BLaER1 treated with 17β-estradiol and CSF1 and Interleukin-3, amounts not matched to agents 10 nM and 100 nM (cell line): Measurements from ENCODE around the gene SLC66A1.
"Not testable (repeated sequence)": the region's sequence is repeated elsewhere in the genome, so short reads cannot be mapped to it uniquely, and the experiment has no call there.

Experiments
- H3K27ac ChIP-seq, 11 experiments: shearing (Covaris generic); formaldehyde crosslinking; 2 replicates each; pipeline ENCODE4 v1.8.1; 2022
- H3K27me3 ChIP-seq, 11 experiments: shearing (Covaris generic); formaldehyde crosslinking; 2 replicates each; pipeline ENCODE4 v1.8.1; 2022
- H3K36me3 ChIP-seq, 11 experiments: shearing (Covaris generic); formaldehyde crosslinking; 2 replicates each; pipeline ENCODE4 v1.8.1; 2022
- H3K4me1 ChIP-seq, 10 experiments: shearing (Covaris generic); formaldehyde crosslinking; 2 replicates each; pipeline ENCODE4 v1.8.1; 2022
- H3K4me2 ChIP-seq, 11 experiments: shearing (Covaris generic); formaldehyde crosslinking; 2 replicates each; pipeline ENCODE4 v1.8.1; 2022
- H3K4me3 ChIP-seq, 10 experiments: shearing (Covaris generic); formaldehyde crosslinking; 2 replicates each; pipeline ENCODE4 v1.8.1; 2022
- H3K9ac ChIP-seq, 11 experiments: shearing (Covaris generic); formaldehyde crosslinking; 2 replicates each; pipeline ENCODE4 v1.8.1; 2022
- H3K9me3 ChIP-seq, 11 experiments: shearing (Covaris generic); formaldehyde crosslinking; replicated peaks in 1 of 11; 2 replicates each; pipeline ENCODE4 v1.8.1; 2022
- H4K20me1 ChIP-seq, 11 experiments: shearing (Covaris generic); formaldehyde crosslinking; 2 replicates each; pipeline ENCODE4 v1.8.1; 2022
- Cebpa-rat ChIP-seq, 11 experiments: shearing (Covaris generic); IDR thresholded peaks; 2 replicates each; pipeline ENCODE4 v1.8.1; 2022

Gene SLC66A1

DNA sequence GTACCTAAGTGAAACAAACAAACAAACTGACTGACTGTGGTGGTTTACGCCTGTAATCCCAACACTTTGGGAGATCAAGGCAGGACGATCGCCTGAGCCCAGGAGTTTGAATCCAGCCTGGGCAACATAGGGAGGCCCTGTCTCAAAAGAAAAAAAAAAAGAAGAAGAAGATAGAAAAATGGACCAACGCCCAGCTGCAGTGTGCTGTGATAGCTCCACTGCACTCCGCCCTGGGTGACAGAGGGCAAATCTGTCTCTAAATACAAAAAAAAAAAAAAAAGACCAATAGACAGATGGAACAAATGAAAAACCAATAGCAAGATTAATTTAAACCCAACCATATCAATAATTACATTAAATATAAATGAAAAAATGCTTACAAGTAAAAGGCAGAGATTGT, 37.5 kb upstream of the SLC66A1 start:
- H4K20me1 ChIP-seq, result no peaks in the 10 kb centered on the region
- H3K36me3 ChIP-seq, result peaks cover 0 to 13% (median 0%) of the 10 kb centered on the region in 11 experiments; a peak in 4 of 22 replicates
- no peak for TF ChIP-seq Cebpa-rat (IDR thresholded peaks at IDR 0.05)
- H3K27me3 ChIP-seq, result no peaks in the 10 kb centered on the region
- H3K4me3 ChIP-seq, result no peak overlapping the region
- no peak overlapping the region for H3K27ac ChIP-seq
- H3K9me3 ChIP-seq, result peaks cover 12 to 23% (median 21%) of the 10 kb centered on the region in 11 experiments
- H3K4me1 ChIP-seq, result no peaks in the 10 kb centered on the region
- H3K9ac ChIP-seq, result no peak overlapping the region
- H3K4me2 ChIP-seq, result no peak overlapping the region

DNA sequence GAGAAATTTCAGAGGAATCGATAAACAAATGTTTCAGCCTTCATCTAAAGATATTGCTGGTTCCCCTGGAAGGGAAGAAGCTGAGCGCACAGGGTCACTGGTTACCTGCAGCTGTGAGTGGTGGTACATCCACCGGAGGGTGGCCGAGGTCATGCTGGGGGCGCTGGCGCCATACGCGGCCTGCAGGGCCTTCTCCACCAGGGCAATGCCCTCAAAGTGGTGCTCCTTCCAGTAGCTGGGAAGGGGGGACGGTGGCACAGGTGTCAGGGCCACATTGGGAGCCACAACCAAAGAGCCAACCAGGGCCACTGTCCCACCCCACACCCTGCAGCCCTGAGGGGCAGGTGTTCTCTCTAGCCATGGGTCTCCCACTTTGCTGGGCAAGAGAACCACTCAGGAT, 28.2 kb upstream of the SLC66A1 start:
- no peak for TF ChIP-seq Cebpa-rat (IDR thresholded peaks at IDR 0.05)
- H4K20me1 ChIP-seq, result no peaks in the 10 kb centered on the region; a peak in 1 of 22 replicates
- H3K9me3 ChIP-seq, result no peaks in the 10 kb centered on the region
- peaks cover under 1 to 12% (median 3%) of the 10 kb centered on the region in 11 experiments; a peak in 18 of 22 replicates for H3K27me3 ChIP-seq
- 0 out of 22 replicates have a peak, but pooled peaks cover 0 to 4% (median 0%) of the 10 kb centered on the region in 11 experiments for H3K36me3 ChIP-seq
- H3K27ac ChIP-seq, result no peak overlapping the region
- H3K4me1 ChIP-seq, result peaks cover 2 to 7% (median 3%) of the 10 kb centered on the region in 10 experiments; a peak in 15 of 20 replicates
- no peak overlapping the region for H3K4me3 ChIP-seq
- no peak overlapping the region for H3K9ac ChIP-seq
- no peak overlapping the region for H3K4me2 ChIP-seq

DNA sequence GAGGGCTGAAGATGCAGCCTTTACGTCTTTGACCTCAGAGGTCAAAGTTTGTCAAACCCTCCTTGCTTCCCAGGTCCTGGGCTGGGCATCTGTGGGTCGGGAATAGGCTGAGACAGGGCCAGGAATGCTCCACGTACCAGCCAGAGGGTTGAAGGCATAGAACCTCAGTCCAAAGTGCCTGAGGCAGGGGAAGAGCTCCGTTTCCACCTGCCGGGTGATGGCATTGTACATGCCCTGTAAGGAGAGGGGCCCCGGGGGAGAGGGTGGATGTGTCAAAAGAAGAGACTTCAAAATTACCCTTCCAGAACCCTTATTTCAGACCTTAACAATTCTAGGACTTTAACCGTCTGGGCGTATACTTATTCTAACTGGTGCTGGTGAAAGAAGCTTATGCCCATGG, 27.2 kb upstream of the SLC66A1 start:
- Histone ChIP-seq H3K9me3 (no peaks in the 10 kb centered on the region), H3K4me1 (peaks cover 4 to 10% (median 7%) of the 10 kb centered on the region in 10 experiments; a peak in 15 of 20 replicates), H3K4me2 (no peak overlapping the region), H3K4me3 (no peak overlapping the region), H3K27me3 (peaks cover 5 to 21% (median 8%) of the 10 kb centered on the region in 11 experiments; a peak in 18 of 22 replicates), H3K36me3 (0 out of 22 replicates have a peak, but pooled peaks cover 0 to 4% (median 0%) of the 10 kb centered on the region in 11 experiments), H3K27ac (no peak overlapping the region), H3K9ac (no peak overlapping the region), H4K20me1 (no peaks in the 10 kb centered on the region; a peak in 1 of 22 replicates)
- TF ChIP-seq Cebpa-rat (IDR thresholded peaks at IDR 0.05), result no peak

DNA sequence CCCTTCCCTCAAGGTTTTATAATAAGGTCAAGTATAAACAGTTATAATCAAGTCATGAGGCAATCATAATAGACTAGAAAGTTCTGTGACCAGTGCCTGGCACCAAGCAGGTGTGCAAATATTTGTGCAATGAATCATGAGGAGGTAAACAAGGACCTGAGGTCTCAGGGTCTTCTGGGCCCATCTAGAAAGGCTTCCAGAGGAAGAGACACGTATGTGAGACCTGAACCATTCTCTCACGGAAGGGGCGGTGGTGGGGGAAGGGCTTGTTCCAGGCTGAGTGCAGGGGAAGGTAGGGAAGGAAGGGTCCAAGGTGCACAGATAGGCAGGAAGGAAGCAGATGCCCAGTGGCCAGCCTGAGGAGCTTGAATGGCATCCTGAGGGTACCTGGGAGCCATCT, 26.8 kb upstream of the SLC66A1 start:
- not testable (repeated sequence) for H3K4me3 ChIP-seq, H3K9ac ChIP-seq, H3K27ac ChIP-seq, H3K9me3 ChIP-seq, H3K36me3 ChIP-seq, H3K4me1 ChIP-seq, H3K4me2 ChIP-seq, H4K20me1 ChIP-seq
- H3K27me3 ChIP-seq, result peaks cover 5 to 22% (median 8%) of the 10 kb centered on the region in 11 experiments; a peak in 18 of 22 replicates

DNA sequence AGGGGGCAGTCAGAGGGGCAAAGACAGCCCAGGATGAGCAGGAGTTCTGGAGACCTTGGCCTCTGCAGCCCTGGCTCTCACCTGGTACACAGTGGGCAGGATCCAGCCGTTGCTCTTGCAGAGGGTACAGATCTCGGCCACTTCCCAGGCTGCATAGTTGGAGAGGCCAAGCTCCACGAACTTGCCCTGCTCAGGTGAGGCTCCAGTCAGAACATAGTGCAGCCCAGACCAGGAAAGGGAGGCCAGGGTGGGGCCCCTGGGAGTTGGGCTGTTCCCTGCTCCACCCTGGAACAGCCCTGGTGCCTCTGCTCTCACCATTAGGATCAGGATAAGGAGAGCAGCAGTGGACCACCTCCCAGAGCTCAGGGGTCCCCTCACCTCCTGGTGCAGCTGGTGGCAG, 26.3 kb upstream of the SLC66A1 start:
- H4K20me1 ChIP-seq, H3K9me3 ChIP-seq, H3K4me2 ChIP-seq, H3K4me3 ChIP-seq, H3K9ac ChIP-seq, H3K36me3 ChIP-seq, H3K4me1 ChIP-seq, H3K27ac ChIP-seq: not testable (repeated sequence)
- peaks cover 5 to 22% (median 8%) of the 10 kb centered on the region in 11 experiments; a peak in 18 of 22 replicates for H3K27me3 ChIP-seq

DNA sequence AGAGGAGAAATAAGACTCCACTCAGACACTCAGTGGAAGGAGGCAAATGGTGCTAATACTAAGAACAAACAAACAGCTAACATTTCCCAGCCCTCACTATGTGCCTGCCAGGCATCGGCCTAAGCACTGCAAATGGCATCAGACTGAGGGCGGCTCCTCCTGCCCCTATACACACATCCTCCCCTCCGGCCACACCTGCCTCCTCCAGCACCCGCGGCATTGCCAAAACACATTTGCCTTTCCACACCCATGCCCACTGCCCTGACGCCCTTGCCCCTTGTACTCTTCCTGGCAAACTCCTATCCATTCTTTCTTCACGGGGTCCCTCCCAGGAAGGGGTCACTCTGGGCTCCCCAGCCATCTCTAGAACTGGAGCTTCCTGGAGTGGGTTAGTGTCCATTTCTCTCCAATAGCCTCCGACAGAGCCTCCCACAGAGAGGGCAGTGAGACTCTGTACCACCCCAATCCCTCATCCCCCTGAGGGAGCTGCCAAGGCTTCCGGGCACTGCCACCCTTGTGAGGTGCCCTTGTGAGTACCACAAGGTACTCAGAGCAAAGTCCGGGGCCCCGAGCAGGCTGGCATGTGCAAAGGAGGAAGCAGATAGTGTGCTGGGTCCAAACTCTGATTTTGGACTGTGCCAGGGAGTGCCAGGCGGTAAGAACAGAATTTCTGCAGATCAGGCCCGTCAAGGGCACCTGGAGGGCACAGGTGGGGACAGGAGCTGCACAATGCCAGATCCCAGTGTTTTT, 24.5 kb upstream of the SLC66A1 start:
- H3K4me1 ChIP-seq, result peaks cover 4 to 10% (median 7%) of the 10 kb centered on the region in 10 experiments; a peak in 15 of 20 replicates
- no peak overlapping the region for H3K27ac ChIP-seq
- no peaks in the 10 kb centered on the region; a peak in 1 of 22 replicates for H4K20me1 ChIP-seq
- no peak overlapping the region for H3K4me3 ChIP-seq
- no peak overlapping the region for H3K9ac ChIP-seq
- peak overlapping the region in 5 of 11 experiments; percentile 79 to 86 (median 84); a peak in 3 of 22 replicates for H3K4me2 ChIP-seq
- peaks cover 11 to 21% (median 14%) of the 10 kb centered on the region in 11 experiments; a peak in 20 of 22 replicates for H3K9me3 ChIP-seq
- peaks cover 0 to 12% (median 6%) of the 10 kb centered on the region in 11 experiments; a peak in 8 of 22 replicates for H3K36me3 ChIP-seq
- no peak for TF ChIP-seq Cebpa-rat (IDR thresholded peaks at IDR 0.05)
- H3K27me3 ChIP-seq, result peaks cover 5 to 22% (median 8%) of the 10 kb centered on the region in 11 experiments; a peak in 18 of 22 replicates

DNA sequence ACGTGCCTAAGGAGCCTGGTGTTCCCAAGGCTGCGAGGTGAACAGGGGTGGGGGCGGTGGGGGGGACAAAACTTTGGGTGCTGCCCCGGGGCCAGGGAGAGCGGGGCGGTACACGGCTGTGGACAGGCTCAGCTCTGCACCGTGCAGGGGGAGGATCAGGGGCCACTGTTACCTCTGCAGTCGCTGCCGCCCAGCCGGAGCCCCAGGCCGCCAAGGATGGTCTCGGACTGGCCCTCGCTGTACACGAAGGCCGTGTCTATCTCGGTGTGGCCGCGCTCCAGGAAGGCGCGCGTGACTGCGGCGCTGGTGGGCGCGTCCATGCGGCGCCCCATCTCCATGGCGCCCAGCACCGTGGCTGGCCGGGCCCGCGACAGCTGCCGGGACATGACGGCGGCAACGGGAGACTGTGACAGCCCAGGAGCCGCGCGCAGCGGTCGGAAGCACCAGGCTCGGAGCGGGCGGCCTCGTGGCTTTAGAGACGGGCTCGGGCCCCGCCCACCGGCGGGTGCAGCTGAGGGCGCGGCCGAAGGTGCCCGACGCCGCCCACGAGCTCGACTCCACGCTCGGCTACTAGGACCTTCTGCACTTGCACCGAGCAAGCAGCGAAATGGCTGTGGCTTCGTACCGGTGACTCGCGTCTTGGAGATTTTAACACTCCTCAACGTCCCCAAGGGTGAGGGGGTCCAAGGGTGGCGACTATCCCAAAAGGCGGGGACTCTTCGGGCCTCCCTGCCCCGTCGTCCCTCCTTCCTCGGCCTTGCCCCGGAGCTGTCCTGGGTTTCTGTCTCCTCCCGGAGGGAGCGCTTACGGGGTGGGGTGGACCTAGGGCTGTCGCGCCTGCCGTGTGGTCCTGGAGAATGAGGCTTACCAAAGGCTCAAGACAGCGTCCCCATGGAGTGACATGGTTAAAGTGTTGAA, 23.5 kb upstream of the SLC66A1 start, which contains the start of gene AKR7A3:
Gene AKR7A3, minus strand, starts transcription at position 447 of the 918 bp plus-strand sequence. Its CDS starts 61 bp downstream, at position 386.
- H4K20me1 ChIP-seq, H3K4me1 ChIP-seq, H3K27ac ChIP-seq: not testable (repeated sequence)
- H3K9me3 ChIP-seq, result peaks cover 14 to 31% (median 23%) of the 10 kb centered on the region in 11 experiments; a peak in 21 of 22 replicates
- peak within 1 kb of the TSS; percentile 30 to 63 (median 46); a peak in 19 of 20 replicates for H3K4me3 ChIP-seq
- peak within 1 kb of the TSS; percentile 77 to 93 (median 84) for H3K4me2 ChIP-seq
- peaks cover 0 to 18% (median 6%) of the 10 kb centered on the region in 11 experiments; a peak in 8 of 22 replicates for H3K36me3 ChIP-seq
- H3K9ac ChIP-seq, result peak within 1 kb of the TSS in 7 of 11 experiments; percentile 13 to 56 (median 33); a peak in 9 of 22 replicates
- peaks cover 5 to 22% (median 8%) of the 10 kb centered on the region in 11 experiments; a peak in 18 of 22 replicates for H3K27me3 ChIP-seq

DNA sequence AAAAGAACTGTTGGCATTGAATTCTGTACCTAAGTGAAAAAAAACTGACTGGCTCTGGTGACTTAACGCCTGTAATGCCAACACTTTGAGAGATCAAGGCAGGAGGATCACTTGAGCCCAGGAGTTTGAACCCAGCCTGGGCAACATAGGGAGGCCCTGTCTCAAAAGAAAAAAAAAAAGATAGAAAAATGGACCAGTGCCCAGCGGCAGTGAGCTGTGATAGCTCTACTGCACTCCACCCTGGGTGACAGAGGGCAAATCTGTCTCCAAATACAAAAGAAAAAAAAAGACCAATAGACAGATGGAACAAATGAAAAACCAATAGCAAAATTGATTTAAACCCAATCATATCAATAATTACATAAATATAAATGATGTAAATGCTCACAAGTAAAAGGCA, 22.9 kb upstream of the SLC66A1 start:
- Histone ChIP-seq H3K4me2 (peak overlapping the region; percentile 77 to 93 (median 84)), H3K9me3 (peaks cover 20 to 38% (median 29%) of the 10 kb centered on the region in 11 experiments), H3K4me1 (peaks cover 4 to 10% (median 7%) of the 10 kb centered on the region in 10 experiments; a peak in 15 of 20 replicates), H4K20me1 (no peaks in the 10 kb centered on the region), H3K36me3 (peaks cover 1 to 21% (median 12%) of the 10 kb centered on the region in 11 experiments; a peak in 13 of 22 replicates), H3K4me3 (peak overlapping the region in 9 of 10 experiments; percentile 40 to 63 (median 48); a peak in 16 of 20 replicates), H3K9ac (peak overlapping the region in 3 of 11 experiments; percentile 39 to 56 (median 48); a peak in 3 of 22 replicates), H3K27me3 (peaks cover 5 to 22% (median 8%) of the 10 kb centered on the region in 11 experiments; a peak in 18 of 22 replicates), H3K27ac (no peak overlapping the region)
- no peak for TF ChIP-seq Cebpa-rat (IDR thresholded peaks at IDR 0.05)
